ENCODE data around the gene GTSE1. TPM values are rescaled to one million over a fixed set of nuclear protein-coding genes. Genes with fewer than 3 reads are reported as not detected.

GTSE1 gene
- total RNA-seq, 2 experiments from 2014 or later: 39.4 to 41.4 TPM

- ChIA-PET POLR2A (no interaction called here), CTCF (no interaction called here)
- peaks cover 51% of the 10 kb centered on the region for H3K36me3 Mint-ChIP-seq (ENCODE audit: low read depth)
- DNase-seq: no peak
- no peaks in the 10 kb centered on the region for H3K9me3 Mint-ChIP-seq
- no peak overlapping the region for H3K27ac Mint-ChIP-seq
- no peaks in the 10 kb centered on the region for H3K27me3 Mint-ChIP-seq
- no peak for TF ChIP-seq CTCF (IDR thresholded peaks at IDR 0.05)
- ATAC-seq: no peak
- intact Hi-C loops (cut with micrococcal nuclease): no loop called here
- H3K4me3 Mint-ChIP-seq: no peak overlapping the region
- peaks cover 4% of the 10 kb centered on the region for H3K4me1 Mint-ChIP-seq (ENCODE audit: low read depth)
Observed at GRCh38 chr22:46351131-46351735, 54.6 kb downstream of the GTSE1 start.

GRCh38 chr22:46351767-46352166, 55.1 kb downstream of the GTSE1 start:
- H3K36me3 Mint-ChIP-seq (ENCODE audit: low read depth): peaks cover 50% of the 10 kb centered on the region
- ChIA-PET POLR2A (no interaction called here), CTCF (interaction anchor here (1.0 kb wide), 1 partner anchor 16 kb away, joined by 3 read pairs; no protein-coding TSS in a partner anchor)
- ATAC-seq (no peak), DNase-seq (no peak)
- no peak for TF ChIP-seq CTCF (IDR thresholded peaks at IDR 0.05)
- H3K27me3 Mint-ChIP-seq: no peaks in the 10 kb centered on the region
- intact Hi-C loops (cut with micrococcal nuclease): no loop called here
- no peaks in the 10 kb centered on the region for H3K9me3 Mint-ChIP-seq
- peaks cover 4% of the 10 kb centered on the region for H3K4me1 Mint-ChIP-seq (ENCODE audit: low read depth)
- no peak overlapping the region for H3K4me3 Mint-ChIP-seq
- H3K27ac Mint-ChIP-seq: no peak overlapping the region

- no peaks in the 10 kb centered on the region for H3K27me3 Mint-ChIP-seq
- H3K9me3 Mint-ChIP-seq: no peaks in the 10 kb centered on the region
- ChIA-PET CTCF (interaction anchor here (1.0 kb wide), 1 partner anchor 16 kb away, joined by 3 read pairs; no protein-coding TSS in a partner anchor), POLR2A (interaction anchor here (0.7 kb wide), 1 partner anchor 246 kb away, joined by 3 read pairs; no protein-coding TSS in a partner anchor)
- no peak for ATAC-seq
- no peak overlapping the region for H3K27ac Mint-ChIP-seq
- peaks cover 4% of the 10 kb centered on the region for H3K4me1 Mint-ChIP-seq (ENCODE audit: low read depth)
- peaks cover 51% of the 10 kb centered on the region for H3K36me3 Mint-ChIP-seq (ENCODE audit: low read depth)
- no peak for TF ChIP-seq CTCF (IDR thresholded peaks at IDR 0.05)
- intact Hi-C loops (cut with micrococcal nuclease): no loop called here
- no peak for DNase-seq
- H3K4me3 Mint-ChIP-seq: no peak overlapping the region
Observed at GRCh38 chr22:46352276-46352675, 55.6 kb downstream of the GTSE1 start.

GRCh38 chr22:46352691-46353386, 56.2 kb downstream of the GTSE1 start:
- H3K27ac Mint-ChIP-seq: no peak overlapping the region
- ChIA-PET POLR2A (interaction anchor here (0.7 kb wide), 1 partner anchor 246 kb away, joined by 3 read pairs; no protein-coding TSS in a partner anchor), CTCF (interaction anchor here (1.0 kb wide), 1 partner anchor 15 kb away, joined by 3 read pairs; no protein-coding TSS in a partner anchor)
- peaks cover 4% of the 10 kb centered on the region for H3K4me1 Mint-ChIP-seq (ENCODE audit: low read depth)
- intact Hi-C loops (cut with micrococcal nuclease): no loop called here
- DNase-seq: no peak
- no peaks in the 10 kb centered on the region for H3K27me3 Mint-ChIP-seq
- peak; percentile 52 for ATAC-seq
- no peak overlapping the region for H3K4me3 Mint-ChIP-seq
- H3K36me3 Mint-ChIP-seq (ENCODE audit: low read depth): peaks cover 51% of the 10 kb centered on the region
- no peaks in the 10 kb centered on the region for H3K9me3 Mint-ChIP-seq
- TF ChIP-seq CTCF (IDR thresholded peaks at IDR 0.05): no peak

GRCh38 chr22:46353483-46354105, 56.9 kb downstream of the GTSE1 start:
- Mint-ChIP-seq H3K27me3 (no peaks in the 10 kb centered on the region), H3K9me3 (no peaks in the 10 kb centered on the region), H3K4me1 (ENCODE audit: low read depth) (peaks cover 4% of the 10 kb centered on the region), H3K36me3 (ENCODE audit: low read depth) (peaks cover 49% of the 10 kb centered on the region), H3K4me3 (no peak overlapping the region), H3K27ac (no peak overlapping the region)
- POLR2A ChIA-PET: no interaction called here
- DNase-seq (no peak), ATAC-seq (no peak)
- intact Hi-C loops (cut with micrococcal nuclease): no loop called here
- CTCF ChIA-PET: no interaction called here
- TF ChIP-seq CTCF (IDR thresholded peaks at IDR 0.05): no peak

Data from activated CD8-positive, alpha-beta T cell treated with anti-CD3 and anti-CD28 coated beads for 36 hours (primary cell).